ENCODE results near the gene CHST7.

CHST7 gene

GRCh38 chrX:46589977-46590723, 16.6 kb downstream of the CHST7 start:
- no peak overlapping the region for H3K4me3 ChIP-seq (ENCODE audit: low read depth, low read length)
- DNase-seq (ENCODE audit: low read depth) = no peak
- TF ChIP-seq CTCF (IDR thresholded peaks at IDR 0.05; ENCODE audit: control insufficient read depth, extremely low read depth, insufficient read depth) = no peak

- no peak for TF ChIP-seq CTCF (IDR thresholded peaks at IDR 0.05; ENCODE audit: control insufficient read depth, extremely low read depth, insufficient read depth)
- DNase-seq (ENCODE audit: low read depth) = no peak
- no peak overlapping the region for H3K4me3 ChIP-seq (ENCODE audit: low read depth, low read length)
These were observed 21.5 kb downstream of the CHST7 start for GRCh38 chrX:46595084-46595483.

DNA sequence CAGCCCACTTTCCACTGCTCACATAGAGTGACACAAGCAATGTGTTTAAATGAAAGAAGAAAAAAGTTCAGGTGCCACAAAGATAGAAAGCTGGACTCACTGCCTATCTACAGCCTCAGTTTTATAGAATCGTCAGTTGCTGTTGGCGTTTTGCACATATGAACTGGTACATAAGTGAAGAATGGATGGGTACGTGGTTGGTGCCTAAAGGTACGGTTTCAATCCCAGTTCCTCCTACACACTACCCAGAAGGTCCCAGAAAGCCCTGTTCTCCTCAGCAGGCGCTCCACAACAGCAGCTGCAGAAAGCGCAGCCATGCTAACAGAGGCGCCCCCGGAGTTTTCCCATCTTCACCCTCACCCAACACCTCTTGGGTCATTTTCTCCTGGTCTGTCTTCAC, 23.6 kb downstream of the CHST7 start:
- TF ChIP-seq CTCF (IDR thresholded peaks at IDR 0.05; ENCODE audit: control insufficient read depth, extremely low read depth, insufficient read depth) = no peak
- no peak overlapping the region for H3K4me3 ChIP-seq (ENCODE audit: low read depth, low read length)
- no peak for DNase-seq (ENCODE audit: low read depth)

DNA sequence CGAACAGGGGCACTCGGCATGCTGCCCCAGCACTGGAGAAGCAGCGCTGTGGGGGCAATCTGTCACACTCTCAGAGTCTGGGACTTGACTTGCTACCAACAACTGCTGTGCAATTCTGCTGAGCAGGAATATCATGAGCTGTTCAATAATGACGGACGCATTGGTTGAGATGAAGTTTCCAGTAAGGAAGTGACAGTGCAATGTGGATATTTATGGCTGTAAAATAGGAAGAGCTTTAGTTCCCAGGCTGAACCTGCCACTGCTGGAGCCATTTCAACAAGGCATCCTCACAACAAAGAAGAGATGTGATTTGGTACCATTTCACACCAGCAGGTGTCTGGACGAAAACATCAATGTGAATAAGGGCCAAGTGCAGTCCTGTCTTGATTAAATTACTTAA, 24.2 kb downstream of the CHST7 start:
- DNase-seq (ENCODE audit: low read depth) = no peak
- TF ChIP-seq CTCF (IDR thresholded peaks at IDR 0.05; ENCODE audit: control insufficient read depth, extremely low read depth, insufficient read depth) = no peak
- no peak overlapping the region for H3K4me3 ChIP-seq (ENCODE audit: low read depth, low read length)

- no peak for TF ChIP-seq CTCF (IDR thresholded peaks at IDR 0.05; ENCODE audit: control insufficient read depth, extremely low read depth, insufficient read depth)
- no peak overlapping the region for H3K4me3 ChIP-seq (ENCODE audit: low read depth, low read length)
- DNase-seq (ENCODE audit: low read depth) = peak; percentile 63
These were observed 25.5 kb downstream of the CHST7 start for GRCh38 chrX:46599051-46599560.

DNA sequence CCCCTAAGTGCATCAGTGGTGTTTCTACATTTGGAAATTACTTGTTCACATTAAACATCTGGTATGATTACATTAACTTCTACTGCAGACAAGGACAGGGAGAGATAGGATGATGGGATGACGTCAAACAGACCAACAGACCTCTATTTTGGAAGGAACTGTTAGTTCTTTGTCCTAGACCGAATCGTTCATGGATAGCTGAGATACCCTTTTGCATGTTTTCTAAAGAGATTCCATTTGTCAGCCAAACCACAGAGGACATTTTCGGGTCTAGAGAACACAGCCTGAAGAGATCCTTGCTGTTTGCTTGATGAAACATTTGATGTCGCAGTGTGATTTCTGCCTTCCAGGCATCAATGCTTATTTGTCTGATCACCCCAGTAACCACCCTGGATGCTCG, 27.7 kb downstream of the CHST7 start:
- no peak for DNase-seq (ENCODE audit: low read depth)
- no peak for TF ChIP-seq CTCF (IDR thresholded peaks at IDR 0.05; ENCODE audit: control insufficient read depth, extremely low read depth, insufficient read depth)
- no peak overlapping the region for H3K4me3 ChIP-seq (ENCODE audit: low read depth, low read length)
